Measurements from ENCODE around the gene DCK. TPM values are rescaled to one million over a fixed set of nuclear protein-coding genes. Genes with fewer than 3 reads are reported as not detected.

DCK gene
- total RNA-seq, 2 experiments from 2014 or later: 90.1 to 146 TPM

DNA sequence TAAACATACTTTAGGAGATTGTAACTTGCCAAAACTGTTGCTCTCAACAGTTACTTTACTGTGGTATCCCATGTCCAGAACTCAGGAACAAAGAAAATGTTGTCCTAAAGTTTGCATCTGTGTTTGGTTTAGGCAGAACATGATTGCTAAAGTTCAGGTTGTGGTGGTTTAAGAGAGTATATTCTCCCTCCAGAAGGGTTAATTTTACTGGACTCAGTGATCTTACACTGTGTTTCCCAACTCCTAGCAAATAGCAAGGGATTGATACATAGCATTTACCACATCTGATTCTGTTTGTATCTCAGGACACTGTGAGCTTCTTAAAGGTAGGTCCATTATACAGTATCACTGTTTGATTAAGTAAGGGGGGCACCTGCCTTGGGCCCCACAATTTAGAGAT is 13.3 kb upstream of the DCK start:
- peaks cover 23% of the 10 kb centered on the region; the same call in 1 of the 2 replicates for H3K36me3 ChIP-seq (ENCODE audit: insufficient read depth, low read length)
- TF ChIP-seq EZH2phosphoT487 (IDR thresholded peaks at IDR 0.05; ENCODE audit: borderline replicate concordance, low read depth, low read length): no peak
- TF ChIP-seq, protein P1, sequence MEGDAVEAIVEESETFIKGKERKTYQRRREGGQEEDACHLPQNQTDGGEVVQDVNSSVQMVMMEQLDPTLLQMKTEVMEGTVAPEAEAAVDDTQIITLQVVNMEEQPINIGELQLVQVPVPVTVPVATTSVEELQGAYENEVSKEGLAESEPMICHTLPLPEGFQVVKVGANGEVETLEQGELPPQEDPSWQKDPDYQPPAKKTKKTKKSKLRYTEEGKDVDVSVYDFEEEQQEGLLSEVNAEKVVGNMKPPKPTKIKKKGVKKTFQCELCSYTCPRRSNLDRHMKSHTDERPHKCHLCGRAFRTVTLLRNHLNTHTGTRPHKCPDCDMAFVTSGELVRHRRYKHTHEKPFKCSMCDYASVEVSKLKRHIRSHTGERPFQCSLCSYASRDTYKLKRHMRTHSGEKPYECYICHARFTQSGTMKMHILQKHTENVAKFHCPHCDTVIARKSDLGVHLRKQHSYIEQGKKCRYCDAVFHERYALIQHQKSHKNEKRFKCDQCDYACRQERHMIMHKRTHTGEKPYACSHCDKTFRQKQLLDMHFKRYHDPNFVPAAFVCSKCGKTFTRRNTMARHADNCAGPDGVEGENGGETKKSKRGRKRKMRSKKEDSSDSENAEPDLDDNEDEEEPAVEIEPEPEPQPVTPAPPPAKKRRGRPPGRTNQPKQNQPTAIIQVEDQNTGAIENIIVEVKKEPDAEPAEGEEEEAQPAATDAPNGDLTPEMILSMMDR (conservative IDR thresholded peaks at IDR 0.05; ENCODE audit: low read length): no peak
- no peak for DNase-seq (ENCODE audit: low spot score)
- H4K20me1 ChIP-seq (ENCODE audit: insufficient read depth, low read length): no peaks in the 10 kb centered on the region
- peak overlapping the region; percentile 63 for H3K4me2 ChIP-seq (ENCODE audit: low read length)
- no peaks in the 10 kb centered on the region for H3K79me2 ChIP-seq (ENCODE audit: insufficient read depth, low read depth, low read length)
- no peak overlapping the region for H2AFZ ChIP-seq (ENCODE audit: low read length)
- ChIA-PET CTCF (ENCODE audit: unreplicated experiment) (no interaction called here), POLR2A (no interaction called here)
- peaks cover 27% of the 10 kb centered on the region for H3K4me1 ChIP-seq (ENCODE audit: insufficient read depth, low read length, poor library complexity, severe bottlenecking)
- no peak overlapping the region for H3K4me3 ChIP-seq (ENCODE audit: low read depth, low read length, poor library complexity, severe bottlenecking)
- no peaks in the 10 kb centered on the region for H3K9me2 ChIP-seq (ENCODE audit: insufficient read depth, low read length)
- H3K27ac ChIP-seq (ENCODE audit: low read depth, low read length, poor library complexity, severe bottlenecking): peak overlapping the region; percentile 25
- intact Hi-C loops (cut with micrococcal nuclease; ENCODE audit: unreplicated experiment): no loop called here
- H3K9me3 ChIP-seq (ENCODE audit: low read length): no peaks in the 10 kb centered on the region
- BruUV-seq (replicated peaks): no TSS peak

- intact Hi-C loops (cut with micrococcal nuclease; ENCODE audit: unreplicated experiment): no loop called here
- Histone ChIP-seq H3K4me3 (ENCODE audit: low read depth, low read length, poor library complexity, severe bottlenecking) (no peak overlapping the region), H3K4me1 (ENCODE audit: insufficient read depth, low read length, poor library complexity, severe bottlenecking) (peaks cover 23% of the 10 kb centered on the region), H4K20me1 (ENCODE audit: insufficient read depth, low read length) (no peaks in the 10 kb centered on the region), H3K79me2 (ENCODE audit: insufficient read depth, low read depth, low read length) (no peaks in the 10 kb centered on the region), H3K4me2 (ENCODE audit: low read length) (no peak overlapping the region), H3K9me2 (ENCODE audit: insufficient read depth, low read length) (no peaks in the 10 kb centered on the region), H3K36me3 (ENCODE audit: insufficient read depth, low read length) (peaks cover 4% of the 10 kb centered on the region; the same call in 1 of the 2 replicates), H3K9me3 (ENCODE audit: low read length) (no peaks in the 10 kb centered on the region), H2AFZ (ENCODE audit: low read length) (no peak overlapping the region), H3K27ac (ENCODE audit: low read depth, low read length, poor library complexity, severe bottlenecking) (no peak overlapping the region)
- TSS peak; percentile 7 for BruUV-seq (replicated peaks)
- CTCF ChIA-PET (ENCODE audit: unreplicated experiment): no interaction called here
- POLR2A ChIA-PET: interaction anchor here (1.0 to 1.2 kb wide), 2 partner anchors 10 to 20 kb away, joined by 3 to 6 read pairs; partner anchors contain the start of gene DCK
- no peak for DNase-seq (ENCODE audit: low spot score)
- TF ChIP-seq, protein P1 (conservative IDR thresholded peaks at IDR 0.05; ENCODE audit: low read length): no peak
- TF ChIP-seq EZH2phosphoT487 (IDR thresholded peaks at IDR 0.05; ENCODE audit: borderline replicate concordance, low read depth, low read length): no peak
These were observed 9.3 kb upstream of the DCK start for GRCh38 chr4:70984106-70984505.

GRCh38 chr4:70984589-70984988 is 8.9 kb upstream of the DCK start:
- Histone ChIP-seq H3K9me3 (ENCODE audit: low read length) (no peaks in the 10 kb centered on the region), H3K36me3 (ENCODE audit: insufficient read depth, low read length) (no peaks in the 10 kb centered on the region; the same call in 1 of the 2 replicates), H3K4me1 (ENCODE audit: insufficient read depth, low read length, poor library complexity, severe bottlenecking) (peaks cover 18% of the 10 kb centered on the region), H3K4me2 (ENCODE audit: low read length) (no peak overlapping the region), H4K20me1 (ENCODE audit: insufficient read depth, low read length) (no peaks in the 10 kb centered on the region), H3K9me2 (ENCODE audit: insufficient read depth, low read length) (no peaks in the 10 kb centered on the region), H2AFZ (ENCODE audit: low read length) (no peak overlapping the region), H3K4me3 (ENCODE audit: low read depth, low read length, poor library complexity, severe bottlenecking) (no peak overlapping the region), H3K79me2 (ENCODE audit: insufficient read depth, low read depth, low read length) (no peaks in the 10 kb centered on the region), H3K27ac (ENCODE audit: low read depth, low read length, poor library complexity, severe bottlenecking) (no peak overlapping the region)
- TF ChIP-seq EZH2phosphoT487 (IDR thresholded peaks at IDR 0.05; ENCODE audit: borderline replicate concordance, low read depth, low read length): no peak
- TF ChIP-seq, protein P1 (conservative IDR thresholded peaks at IDR 0.05; ENCODE audit: low read length): peak; percentile 60
- intact Hi-C loops (cut with micrococcal nuclease; ENCODE audit: unreplicated experiment): no loop called here
- ChIA-PET CTCF (ENCODE audit: unreplicated experiment) (no interaction called here), POLR2A (interaction anchor here (1.0 to 1.2 kb wide), 2 partner anchors 9 to 20 kb away, joined by 3 to 6 read pairs; partner anchors contain the start of gene DCK)
- no peak for DNase-seq (ENCODE audit: low spot score)
- BruUV-seq (replicated peaks): no TSS peak
